SU-DHL-6 (cell line): ENCODE measurements around the gene GRIK1.

ENCODE experiments used
- H2AFZ ChIP-seq: fragments of 200-600 bp; sonication (generic); 2 replicates; pipeline ENCODE4 v1.6.1; 2014; ENCODE audit warnings: low read depth, mild to moderate bottlenecking, moderate library complexity, mixed read lengths, antibody characterized with exemption, low read length; ENCODE audit not compliant: severe bottlenecking
- H3F3A ChIP-seq: fragments of 200-600 bp; shearing (Covaris generic); 2 replicates; pipeline ENCODE4 v1.6.0; 2016; ENCODE audit warnings: antibody characterized with exemption, mild to moderate bottlenecking; ENCODE audit not compliant: insufficient read depth
- H3K27ac ChIP-seq: fragments of 200-600 bp; sonication (generic); 2 replicates; pipeline ENCODE4 v1.5.1; 2016; ENCODE audit warnings: low read depth, mild to moderate bottlenecking, low read length, moderate library complexity, mixed read lengths
- H3K27me3 ChIP-seq: fragments of 200-600 bp; sonication (generic), shearing (Covaris generic); 2 replicates; pipeline ENCODE4 v1.6.0; 2014; ENCODE audit warnings: mild to moderate bottlenecking, low read length
- H3K36me3 ChIP-seq: fragments of 200-600 bp; sonication (generic); 2 replicates; pipeline ENCODE4 v1.6.1; 2014; ENCODE audit warnings: mild to moderate bottlenecking, low read length, mixed read lengths
- H3K4me2 ChIP-seq: fragments of 300-600, 200-600 bp; shearing (Covaris generic), sonication (generic); 2 replicates; pipeline ENCODE4 v1.6.0; 2014; ENCODE audit warnings: low read length, low read depth, mild to moderate bottlenecking; ENCODE audit not compliant: poor library complexity, severe bottlenecking
- H3K4me3 ChIP-seq: fragments of 200-600 bp; sonication (generic); 2 replicates; pipeline ENCODE4 v1.5.1; 2014; ENCODE audit warnings: antibody characterized with exemption, low read length, mild to moderate bottlenecking, mixed read lengths; ENCODE audit not compliant: insufficient read depth, poor library complexity, severe bottlenecking
- H3K79me2 ChIP-seq: fragments of 200-600 bp; sonication (generic); 2 replicates; pipeline ENCODE4 v1.6.1; 2014; ENCODE audit warnings: mild to moderate bottlenecking, low read length, moderate library complexity; ENCODE audit not compliant: insufficient read depth
- H3K9ac ChIP-seq: fragments of 200-600 bp; sonication (generic); 2 replicates; pipeline ENCODE4 v1.7.0; 2014; ENCODE audit warnings: mild to moderate bottlenecking, low read length
- H3K9me2 ChIP-seq: fragments of 200-600 bp; sonication (generic); replicated peaks from 2 replicates; pipeline ENCODE4 v1.6.1; 2014; ENCODE audit warnings: low read length; ENCODE audit not compliant: insufficient read depth
- H3K9me3 ChIP-seq: fragments of 200-600 bp; sonication (generic); 2 replicates; pipeline ENCODE4 v1.6.1; 2014; ENCODE audit warnings: low read length, mixed read lengths; ENCODE audit not compliant: insufficient read depth
- H4K20me1 ChIP-seq: fragments of 200-600 bp; sonication (generic); 2 replicates; pipeline ENCODE4 v1.6.1; 2014; ENCODE audit warnings: low read depth, mild to moderate bottlenecking, antibody characterized with exemption, low read length, moderate library complexity, mixed read lengths
- EZH2phosphoT487 ChIP-seq: fragments of 200-600 bp; sonication (generic), shearing (Covaris generic); conservative IDR thresholded peaks from 2 replicates; pipeline ENCODE4 v1.6.1; 2018; ENCODE audit warnings: mild to moderate bottlenecking, antibody characterized with exemption, low read length, moderate library complexity, mixed read lengths
- TF ChIP-seq, protein P1 (sequence below): fragments of 200-600 bp; sonication (generic); IDR thresholded peaks from one replicate; pipeline ENCODE4 v1.5.1; 2017; ENCODE audit warnings: antibody characterized with exemption, mild to moderate bottlenecking, low read length, moderate library complexity; ENCODE audit not compliant: insufficient read depth, poor library complexity, severe bottlenecking

The GRIK1 gene

DNA sequence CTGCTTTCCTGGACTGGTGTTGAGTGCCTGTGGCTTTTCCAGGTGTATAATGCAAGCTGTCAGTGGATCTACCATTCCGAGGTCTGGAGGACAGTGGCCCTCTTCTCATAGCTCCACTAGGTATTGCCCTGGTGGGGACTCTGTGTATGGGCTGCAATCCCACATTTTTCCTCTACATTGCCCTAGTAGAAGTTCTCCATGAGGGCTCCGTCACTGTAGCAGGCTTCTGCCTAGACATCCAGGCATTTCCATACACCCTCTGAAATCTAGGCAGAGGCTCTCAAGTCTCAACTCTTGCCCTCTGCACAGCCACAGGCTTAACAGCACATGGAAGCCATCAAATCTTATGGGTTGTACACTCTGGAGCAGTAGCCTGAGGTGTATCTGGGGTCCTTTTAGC is 107.6 kb downstream of the GRIK1 start:
- H3K27ac ChIP-seq: no peak overlapping the region
- no peaks in the 10 kb centered on the region for H3K27me3 ChIP-seq
- H3K9ac ChIP-seq: no peak overlapping the region
- no peak for TF ChIP-seq EZH2phosphoT487
- TF ChIP-seq, protein P1, sequence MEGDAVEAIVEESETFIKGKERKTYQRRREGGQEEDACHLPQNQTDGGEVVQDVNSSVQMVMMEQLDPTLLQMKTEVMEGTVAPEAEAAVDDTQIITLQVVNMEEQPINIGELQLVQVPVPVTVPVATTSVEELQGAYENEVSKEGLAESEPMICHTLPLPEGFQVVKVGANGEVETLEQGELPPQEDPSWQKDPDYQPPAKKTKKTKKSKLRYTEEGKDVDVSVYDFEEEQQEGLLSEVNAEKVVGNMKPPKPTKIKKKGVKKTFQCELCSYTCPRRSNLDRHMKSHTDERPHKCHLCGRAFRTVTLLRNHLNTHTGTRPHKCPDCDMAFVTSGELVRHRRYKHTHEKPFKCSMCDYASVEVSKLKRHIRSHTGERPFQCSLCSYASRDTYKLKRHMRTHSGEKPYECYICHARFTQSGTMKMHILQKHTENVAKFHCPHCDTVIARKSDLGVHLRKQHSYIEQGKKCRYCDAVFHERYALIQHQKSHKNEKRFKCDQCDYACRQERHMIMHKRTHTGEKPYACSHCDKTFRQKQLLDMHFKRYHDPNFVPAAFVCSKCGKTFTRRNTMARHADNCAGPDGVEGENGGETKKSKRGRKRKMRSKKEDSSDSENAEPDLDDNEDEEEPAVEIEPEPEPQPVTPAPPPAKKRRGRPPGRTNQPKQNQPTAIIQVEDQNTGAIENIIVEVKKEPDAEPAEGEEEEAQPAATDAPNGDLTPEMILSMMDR: no peak
- no peaks in the 10 kb centered on the region for H3K9me3 ChIP-seq
- no peak overlapping the region for H3K4me2 ChIP-seq
- H2AFZ ChIP-seq: no peak overlapping the region
- no peaks in the 10 kb centered on the region for H4K20me1 ChIP-seq
- no peaks in the 10 kb centered on the region for H3K9me2 ChIP-seq
- H3F3A ChIP-seq: no peaks in the 10 kb centered on the region
- H3K79me2 ChIP-seq: no peaks in the 10 kb centered on the region
- no peak overlapping the region for H3K4me3 ChIP-seq
- no peaks in the 10 kb centered on the region for H3K36me3 ChIP-seq

DNA sequence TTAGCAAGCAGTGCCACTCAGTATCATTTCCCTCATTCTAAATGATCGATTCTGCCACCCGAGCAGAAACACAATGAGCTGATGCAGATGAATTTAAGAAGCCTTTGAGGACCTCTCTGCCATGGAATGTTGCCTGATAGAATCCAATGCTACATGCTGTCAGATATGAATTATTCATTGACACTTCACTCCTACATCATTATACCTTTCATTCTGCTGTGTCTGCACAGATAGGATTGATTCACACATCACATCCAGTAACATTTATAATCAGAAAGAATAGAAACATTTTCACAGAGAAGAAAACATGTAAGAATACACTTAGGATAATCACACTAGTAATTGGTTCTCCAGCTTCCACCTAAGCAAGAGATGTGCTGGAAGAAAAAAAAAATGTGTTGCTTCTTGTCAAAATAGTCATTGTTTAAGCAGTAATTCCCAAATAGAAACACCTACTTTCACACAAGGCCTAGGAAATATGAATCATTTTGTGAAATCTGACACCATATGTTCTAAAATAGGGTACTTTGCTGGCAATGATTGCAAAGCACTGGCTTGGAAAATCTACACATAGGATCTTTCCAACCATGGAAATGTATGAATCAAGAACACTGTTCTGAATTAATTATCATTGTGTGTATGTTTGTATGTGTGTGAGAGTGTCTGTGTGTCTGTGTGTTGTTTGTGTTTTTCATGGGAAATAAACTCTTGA is 110.1 kb downstream of the GRIK1 start:
- H3K4me3 ChIP-seq: no peak overlapping the region

DNA sequence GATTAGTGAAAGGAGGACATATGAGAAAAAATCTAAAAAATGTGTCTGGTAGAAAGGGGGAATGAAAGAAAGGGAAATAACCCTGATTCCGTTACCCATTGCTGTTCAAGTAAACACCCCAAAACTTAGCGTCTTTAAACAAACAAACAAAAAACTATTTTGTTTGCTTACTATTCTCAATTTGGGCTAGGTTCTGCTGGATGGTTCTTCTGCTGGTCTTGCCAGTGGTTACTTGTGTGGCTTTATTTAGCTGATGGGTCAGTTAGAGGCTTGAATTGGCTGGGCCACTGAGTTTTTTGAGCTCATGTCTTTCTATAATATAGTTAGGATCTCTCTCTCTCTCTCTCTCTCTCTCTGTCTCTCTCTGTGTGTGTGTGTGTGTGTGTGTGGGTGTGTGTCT is 112.1 kb downstream of the GRIK1 start:
- no peaks in the 10 kb centered on the region for H3K9me3 ChIP-seq
- H3K36me3 ChIP-seq: no peaks in the 10 kb centered on the region
- no peak overlapping the region for H2AFZ ChIP-seq
- H3K4me3 ChIP-seq: no peak overlapping the region
- H3K9ac ChIP-seq: no peak overlapping the region
- H3K4me2 ChIP-seq: no peak overlapping the region
- no peaks in the 10 kb centered on the region for H3F3A ChIP-seq
- H3K27me3 ChIP-seq: no peaks in the 10 kb centered on the region
- no peaks in the 10 kb centered on the region for H4K20me1 ChIP-seq
- no peak for TF ChIP-seq EZH2phosphoT487
- TF ChIP-seq, protein P1: no peak
- no peak overlapping the region for H3K27ac ChIP-seq
- no peaks in the 10 kb centered on the region for H3K79me2 ChIP-seq
- no peaks in the 10 kb centered on the region for H3K9me2 ChIP-seq

More for the DNA sequence above, 110.1 kb downstream of the GRIK1 start:
- no peaks in the 10 kb centered on the region for H3K27me3 ChIP-seq
- H3K9ac ChIP-seq: no peak overlapping the region
- no peaks in the 10 kb centered on the region for H3K36me3 ChIP-seq
- H3K9me3 ChIP-seq: no peaks in the 10 kb centered on the region
- no peaks in the 10 kb centered on the region for H3F3A ChIP-seq
- H3K27ac ChIP-seq: no peak overlapping the region
- TF ChIP-seq EZH2phosphoT487: no peak
- TF ChIP-seq, protein P1: no peak
- H3K4me2 ChIP-seq: no peak overlapping the region
- H3K79me2 ChIP-seq: no peaks in the 10 kb centered on the region
- no peaks in the 10 kb centered on the region for H3K9me2 ChIP-seq
- H2AFZ ChIP-seq: no peak overlapping the region
- H4K20me1 ChIP-seq: no peaks in the 10 kb centered on the region
